ENCODE data around the gene SMOC2. TPM values are rescaled to one million over a fixed set of nuclear protein-coding genes. Genes with fewer than 3 reads are reported as not detected.

The SMOC2 gene
- total RNA-seq, 4 donors from 2014 or later, result 45.8 to 130 (median 84.0) TPM

DNA sequence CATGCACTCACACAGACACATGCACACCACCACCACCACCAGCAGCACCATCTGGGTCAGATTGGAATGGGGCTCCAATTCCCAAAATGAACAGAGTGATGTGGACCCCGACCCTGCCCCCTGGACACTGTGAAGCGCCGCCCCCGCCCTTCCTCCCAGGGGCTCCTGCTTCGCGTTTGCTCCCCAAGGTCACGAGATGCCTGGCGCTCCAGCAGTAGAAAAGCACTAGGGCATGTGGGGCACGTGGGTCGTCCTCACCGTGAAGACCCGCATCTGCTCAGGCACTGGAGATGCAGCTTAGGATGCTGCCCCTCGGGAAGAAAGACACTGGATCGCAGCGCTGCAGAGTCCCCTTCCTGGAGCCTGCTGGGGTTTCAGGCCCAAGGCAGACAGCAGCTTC lies 184.0 kb downstream of the SMOC2 start:
- 91% methylated on average over 15 of the region's 15 CpGs for WGBS
- H3K27me3 ChIP-seq, result no peaks in the 10 kb centered on the region
- TF ChIP-seq POLR2AphosphoS5 (IDR thresholded peaks at IDR 0.05) (no peak), POLR2A (IDR thresholded peaks at IDR 0.05; ENCODE audit: low read depth) (no peak), EP300 (IDR thresholded peaks at IDR 0.05) (no peak)
- TF ChIP-seq, protein P1, sequence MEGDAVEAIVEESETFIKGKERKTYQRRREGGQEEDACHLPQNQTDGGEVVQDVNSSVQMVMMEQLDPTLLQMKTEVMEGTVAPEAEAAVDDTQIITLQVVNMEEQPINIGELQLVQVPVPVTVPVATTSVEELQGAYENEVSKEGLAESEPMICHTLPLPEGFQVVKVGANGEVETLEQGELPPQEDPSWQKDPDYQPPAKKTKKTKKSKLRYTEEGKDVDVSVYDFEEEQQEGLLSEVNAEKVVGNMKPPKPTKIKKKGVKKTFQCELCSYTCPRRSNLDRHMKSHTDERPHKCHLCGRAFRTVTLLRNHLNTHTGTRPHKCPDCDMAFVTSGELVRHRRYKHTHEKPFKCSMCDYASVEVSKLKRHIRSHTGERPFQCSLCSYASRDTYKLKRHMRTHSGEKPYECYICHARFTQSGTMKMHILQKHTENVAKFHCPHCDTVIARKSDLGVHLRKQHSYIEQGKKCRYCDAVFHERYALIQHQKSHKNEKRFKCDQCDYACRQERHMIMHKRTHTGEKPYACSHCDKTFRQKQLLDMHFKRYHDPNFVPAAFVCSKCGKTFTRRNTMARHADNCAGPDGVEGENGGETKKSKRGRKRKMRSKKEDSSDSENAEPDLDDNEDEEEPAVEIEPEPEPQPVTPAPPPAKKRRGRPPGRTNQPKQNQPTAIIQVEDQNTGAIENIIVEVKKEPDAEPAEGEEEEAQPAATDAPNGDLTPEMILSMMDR (IDR thresholded peaks at IDR 0.05), result no peak
- intact Hi-C loops (cut with DNase I), result no loop called here
- no peak for DNase-seq (ENCODE audit: extremely low spot score)
- H3K9me3 ChIP-seq, result no peaks in the 10 kb centered on the region
- H3K36me3 ChIP-seq, result peaks cover 0 to 4% (median 0%) of the 10 kb centered on the region in 4 donors
- H3K4me1 ChIP-seq, result peaks cover 0 to 53% (median 40%) of the 10 kb centered on the region in 4 donors
- no peak overlapping the region for H3K27ac ChIP-seq (replicated peaks in 1 of 4)
- no peak overlapping the region for H3K4me3 ChIP-seq

DNA sequence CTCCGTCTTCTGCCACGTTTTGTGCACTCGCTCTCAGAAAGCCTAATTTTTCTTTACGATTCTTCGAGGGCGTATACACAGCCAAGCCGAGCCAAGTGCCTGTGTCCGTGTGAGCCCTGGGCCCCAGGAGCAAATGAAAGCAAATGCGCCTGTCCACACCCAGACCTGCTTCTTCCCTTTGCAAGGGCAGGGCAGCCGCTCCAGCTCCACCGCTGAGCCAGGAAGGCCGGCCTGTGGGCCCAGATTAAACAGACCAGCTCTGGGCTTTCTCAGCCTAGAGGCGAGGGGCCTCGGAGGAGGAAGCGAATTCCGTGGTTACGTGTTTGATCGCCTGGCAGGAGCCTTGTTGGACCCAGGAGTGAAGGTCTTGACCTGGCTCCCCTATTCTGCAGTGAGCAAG lies 184.6 kb downstream of the SMOC2 start:
- intact Hi-C loops (cut with DNase I), result no loop called here

DNA sequence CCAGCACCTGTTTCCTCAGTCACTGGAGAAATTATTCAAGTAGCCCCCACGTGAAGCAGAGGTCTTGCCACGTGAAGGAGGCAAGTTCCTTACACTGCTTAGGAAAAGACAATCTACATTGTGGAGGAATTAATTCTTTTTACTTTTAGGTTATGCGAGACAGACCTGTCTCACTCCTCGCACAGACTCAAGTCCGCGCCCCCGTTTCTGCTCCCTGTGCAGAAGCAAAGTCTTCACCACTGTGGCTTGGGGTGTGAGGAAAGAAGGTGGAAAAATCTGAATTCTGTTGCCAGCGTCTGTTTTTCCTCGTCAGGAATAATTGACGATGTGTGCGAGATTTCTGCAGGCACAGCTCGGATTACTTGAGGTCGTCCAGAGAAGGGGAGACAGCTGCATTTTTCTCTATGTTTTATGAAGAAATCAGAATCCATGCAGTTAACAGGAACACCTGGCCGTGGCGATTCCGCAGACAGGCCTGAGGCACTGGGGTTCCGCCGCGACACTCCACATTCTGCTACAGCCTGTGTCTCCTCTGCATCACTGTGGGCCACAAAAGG lies 185.1 kb downstream of the SMOC2 start:
- TF ChIP-seq EP300 (IDR thresholded peaks at IDR 0.05) (no peak), POLR2A (IDR thresholded peaks at IDR 0.05; ENCODE audit: low read depth) (no peak)
- H3K27me3 ChIP-seq, result no peaks in the 10 kb centered on the region
- DNase-seq (ENCODE audit: extremely low spot score), result no peak
- H3K9me3 ChIP-seq, result no peaks in the 10 kb centered on the region
- 89% methylated on average over 19 of the region's 19 CpGs for WGBS
- H3K4me1 ChIP-seq, result peaks cover 0 to 50% (median 32%) of the 10 kb centered on the region in 4 donors
- H3K36me3 ChIP-seq, result peaks cover 0 to 4% (median 0%) of the 10 kb centered on the region in 4 donors
- H3K27ac ChIP-seq (replicated peaks in 1 of 4), result no peak overlapping the region
- H3K4me3 ChIP-seq, result no peak overlapping the region
- intact Hi-C loops (cut with DNase I), result no loop called here

More for the DNA sequence above, 184.6 kb downstream of the SMOC2 start:
- TF ChIP-seq EP300 (IDR thresholded peaks at IDR 0.05) (no peak), POLR2A (IDR thresholded peaks at IDR 0.05; ENCODE audit: low read depth) (no peak), POLR2AphosphoS5 (IDR thresholded peaks at IDR 0.05) (no peak)
- H3K9me3 ChIP-seq, result no peaks in the 10 kb centered on the region
- DNase-seq (ENCODE audit: extremely low spot score), result no peak
- peaks cover 0 to 50% (median 34%) of the 10 kb centered on the region in 4 donors for H3K4me1 ChIP-seq
- 86% methylated on average over 18 of the region's 18 CpGs for WGBS
- no peaks in the 10 kb centered on the region for H3K27me3 ChIP-seq
- H3K27ac ChIP-seq (replicated peaks in 1 of 4), result no peak overlapping the region
- no peak overlapping the region for H3K4me3 ChIP-seq
- peaks cover 0 to 4% (median 0%) of the 10 kb centered on the region in 4 donors for H3K36me3 ChIP-seq

DNA sequence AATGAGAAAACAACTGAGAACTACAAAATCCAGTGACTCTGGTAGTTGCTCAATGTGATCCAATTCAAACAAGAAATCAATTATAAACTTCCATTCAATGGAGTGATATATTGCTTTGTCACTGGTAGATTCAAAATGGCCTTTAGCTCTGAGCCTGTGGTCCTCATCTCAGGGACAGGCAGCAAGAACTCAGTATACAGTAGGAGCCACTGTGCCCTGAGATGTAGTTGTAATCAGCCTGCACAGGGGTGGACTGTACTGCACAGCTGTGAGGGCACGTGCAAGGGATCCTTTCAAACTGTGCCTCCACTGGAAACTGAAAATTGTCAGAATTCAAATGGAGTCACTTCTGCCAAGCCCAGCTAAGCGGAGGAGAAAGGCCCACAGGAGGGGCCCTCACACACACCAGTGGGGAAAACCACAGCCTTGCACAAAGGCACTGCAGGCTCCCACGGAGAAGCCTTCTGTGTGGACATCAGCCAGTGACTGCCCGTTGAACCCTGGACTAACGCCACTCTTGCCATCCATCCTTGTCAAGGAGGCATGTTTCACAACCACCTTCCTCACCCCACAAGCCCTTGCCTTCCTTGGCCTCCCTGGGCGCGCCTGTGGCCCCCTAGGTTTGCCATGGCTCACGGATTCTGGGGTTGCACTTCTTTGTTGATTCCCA lies 186.7 kb downstream of the SMOC2 start:
- TF ChIP-seq POLR2AphosphoS5 (IDR thresholded peaks at IDR 0.05), result peak; percentile 45 to 54
- no peak for TF ChIP-seq POLR2A (IDR thresholded peaks at IDR 0.05; ENCODE audit: low read depth)
- H3K4me1 ChIP-seq, result peaks cover 0 to 44% (median 32%) of the 10 kb centered on the region in 4 donors

DNA sequence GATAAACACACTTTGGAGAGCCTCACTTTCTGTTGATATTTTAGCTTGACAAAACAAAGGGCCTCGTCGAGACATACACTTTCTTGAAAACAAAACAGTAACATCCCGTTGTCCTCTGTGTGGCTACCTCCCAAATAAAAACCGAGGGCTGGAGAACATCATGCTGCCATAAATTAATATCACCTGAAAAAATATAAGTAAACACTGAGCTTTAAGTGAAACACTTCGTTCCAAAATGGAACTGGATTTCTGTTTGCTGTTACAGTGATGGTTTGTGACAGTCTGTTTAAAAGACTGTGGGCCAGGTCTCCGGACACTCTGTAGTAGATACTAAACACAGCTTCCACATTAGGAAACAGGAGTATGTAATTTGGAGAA lies 187.2 kb downstream of the SMOC2 start:
- H3K36me3 ChIP-seq, result peaks cover 0 to 4% (median 0%) of the 10 kb centered on the region in 4 donors
- no peak for DNase-seq (ENCODE audit: extremely low spot score)
- peaks cover 0 to 39% (median 32%) of the 10 kb centered on the region in 4 donors for H3K4me1 ChIP-seq
- intact Hi-C loops (cut with DNase I), result no loop called here
- no peaks in the 10 kb centered on the region for H3K9me3 ChIP-seq
- H3K27me3 ChIP-seq, result no peaks in the 10 kb centered on the region
- H3K27ac ChIP-seq (replicated peaks in 1 of 4), result peak overlapping the region; percentile 49 to 73 (median 64)
- TF ChIP-seq POLR2A (IDR thresholded peaks at IDR 0.05; ENCODE audit: low read depth) (no peak), POLR2AphosphoS5 (IDR thresholded peaks at IDR 0.05) (peak in 1 of 2 donors; percentile 25)
- WGBS, result 34% methylated on average over 6 of the region's 6 CpGs
- H3K4me3 ChIP-seq, result no peak overlapping the region

More for the DNA sequence above, 186.7 kb downstream of the SMOC2 start:
- peak overlapping the region; percentile 49 to 73 (median 64) for H3K27ac ChIP-seq (replicated peaks in 1 of 4)
- no peak for DNase-seq (ENCODE audit: extremely low spot score)
- H3K9me3 ChIP-seq, result no peaks in the 10 kb centered on the region
- 62% methylated on average over 3 of the region's 8 CpGs for WGBS
- H3K36me3 ChIP-seq, result peaks cover 0 to 4% (median 0%) of the 10 kb centered on the region in 4 donors
- H3K4me3 ChIP-seq, result no peak overlapping the region
- no peaks in the 10 kb centered on the region for H3K27me3 ChIP-seq
- intact Hi-C loops (cut with DNase I), result no loop called here

DNA sequence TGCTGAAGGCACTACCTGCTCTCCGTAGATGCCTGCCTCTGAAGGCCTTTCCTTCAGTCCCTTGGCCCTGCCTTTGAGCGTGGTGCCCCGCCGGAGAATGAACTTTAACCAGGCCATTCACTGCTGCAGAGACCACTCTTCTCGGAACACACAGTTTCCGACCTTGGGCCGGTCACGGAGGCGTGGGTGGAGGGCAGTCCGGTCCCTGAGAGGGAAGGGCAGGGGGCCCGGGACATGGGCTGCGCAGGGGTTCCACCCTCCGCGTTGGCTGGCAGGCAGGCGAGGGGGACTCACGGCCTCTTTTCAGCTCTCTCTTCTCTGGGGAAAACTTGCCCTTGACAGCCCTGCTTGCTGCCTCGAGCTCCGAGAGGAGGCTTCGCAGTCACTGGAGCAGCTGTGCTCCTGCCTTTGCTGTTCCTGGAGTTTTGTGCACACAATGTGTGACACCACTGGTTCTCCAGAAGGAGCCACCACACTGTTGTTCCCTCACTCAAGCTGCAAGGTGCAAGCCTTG lies 187.8 kb downstream of the SMOC2 start:
- no peaks in the 10 kb centered on the region for H3K9me3 ChIP-seq
- WGBS, result 88% methylated on average over 4 of the region's 19 CpGs
- intact Hi-C loops (cut with DNase I), result no loop called here
- H3K36me3 ChIP-seq, result peaks cover 0 to 4% (median 0%) of the 10 kb centered on the region in 4 donors
- peak overlapping the region; percentile 49 to 73 (median 64) for H3K27ac ChIP-seq (replicated peaks in 1 of 4)
- TF ChIP-seq EP300 (IDR thresholded peaks at IDR 0.05) (no peak), POLR2A (IDR thresholded peaks at IDR 0.05; ENCODE audit: low read depth) (no peak), POLR2AphosphoS5 (IDR thresholded peaks at IDR 0.05) (no peak)
- TF ChIP-seq, protein P1 (IDR thresholded peaks at IDR 0.05), result no peak
- no peak for DNase-seq (ENCODE audit: extremely low spot score)
- peaks cover 0 to 39% (median 32%) of the 10 kb centered on the region in 4 donors for H3K4me1 ChIP-seq
- H3K27me3 ChIP-seq, result no peaks in the 10 kb centered on the region
- no peak overlapping the region for H3K4me3 ChIP-seq
